HepG2 (cell line): ENCODE measurements around the gene ADAM19. TPM values are rescaled to one million over a fixed set of nuclear protein-coding genes. Genes with fewer than 3 reads are reported as not detected.

ENCODE experiments used
- ARNT2 ChIP-seq: sonication (generic); formaldehyde crosslinking; IDR thresholded peaks from 2 replicates; pipeline ENCODE4 v1.8.0; 2022; ENCODE audit warnings: mild to moderate bottlenecking, low read depth, missing genetic modification reagents, moderate library complexity
- ATRX ChIP-seq: sonication (generic); formaldehyde crosslinking; IDR thresholded peaks from 2 replicates; pipeline ENCODE4 v1.4.0; 2020; ENCODE audit warnings: missing genetic modification reagents, borderline replicate concordance
- BRCA1 ChIP-seq: sonication (generic); formaldehyde crosslinking; IDR thresholded peaks from 2 replicates; pipeline ENCODE4 v1.4.0; 2020; ENCODE audit warnings: missing genetic modification reagents
- CBX1 ChIP-seq: IDR thresholded peaks from one replicate; pipeline ENCODE4 v1.6.1; 2016; ENCODE audit warnings: antibody characterized with exemption, low read depth
- DR1 ChIP-seq: sonication (generic); formaldehyde crosslinking; IDR thresholded peaks from 2 replicates; pipeline ENCODE4 v1.8.0; 2021; ENCODE audit warnings: mild to moderate bottlenecking, missing genetic modification reagents, inconsistent platforms
- ELF3 ChIP-seq: IDR thresholded peaks from 2 replicates; pipeline ENCODE4 v1.6.1; 2016; ENCODE audit warnings: missing genetic modification reagents, missing compliant biosample characterization
- ESRRA ChIP-seq: sonication (generic); formaldehyde crosslinking; IDR thresholded peaks from 2 replicates; pipeline ENCODE4 v1.5.1; 2020; ENCODE audit warnings: mild to moderate bottlenecking, low read depth, missing genetic modification reagents
- HMG20A ChIP-seq: IDR thresholded peaks from 2 replicates; pipeline ENCODE4 v1.6.1; 2016; ENCODE audit warnings: borderline replicate concordance
- HMGXB4 ChIP-seq, 2 experiments: sonication (generic) in 1 of 2; formaldehyde crosslinking in 1 of 2; IDR thresholded peaks; 2 replicates each; pipeline versions ENCODE4 v1.4.0 to v1.6.1; 2018 to 2020; ENCODE audit warnings: missing genetic modification reagents in 2 of 2, borderline replicate concordance in 1 of 2, low read depth in 1 of 2, mild to moderate bottlenecking in 1 of 2, missing biosample characterization in 1 of 2
- HOMEZ ChIP-seq: IDR thresholded peaks from 2 replicates; pipeline ENCODE4 v1.6.1; 2016; ENCODE audit warnings: low read depth
- JUND ChIP-seq: sonication (generic); formaldehyde crosslinking; IDR thresholded peaks from 2 replicates; pipeline ENCODE4 v1.8.0; 2022; ENCODE audit warnings: mild to moderate bottlenecking, missing genetic modification reagents
- MAFG ChIP-seq: sonication (generic); formaldehyde crosslinking; IDR thresholded peaks from 2 replicates; pipeline ENCODE4 v1.5.1; 2020; ENCODE audit warnings: mild to moderate bottlenecking, missing genetic modification reagents
- PLSCR1 ChIP-seq: sonication (generic); formaldehyde crosslinking; IDR thresholded peaks from 2 replicates; pipeline ENCODE4 v1.5.0; 2020; ENCODE audit warnings: missing genetic modification reagents, mild to moderate bottlenecking, borderline replicate concordance
- POGZ ChIP-seq: sonication (generic); formaldehyde crosslinking; IDR thresholded peaks from 2 replicates; pipeline ENCODE4 v1.4.0; 2020; ENCODE audit warnings: mild to moderate bottlenecking, missing genetic modification reagents
- POLR2AphosphoS5 ChIP-seq: IDR thresholded peaks from 2 replicates; pipeline ENCODE4 v1.6.1; 2012; ENCODE audit warnings: low read depth, low read length
- SAP130 ChIP-seq: IDR thresholded peaks from 2 replicates; pipeline ENCODE4 v1.6.1; 2016; ENCODE audit warnings: low read depth
- ZFP82 ChIP-seq: sonication (generic); formaldehyde crosslinking; IDR thresholded peaks from 2 replicates; pipeline ENCODE4 v1.5.1; 2020; ENCODE audit warnings: mild to moderate bottlenecking, missing genetic modification reagents, borderline replicate concordance
- ZNF207 ChIP-seq: fragments of 450-650 bp; IDR thresholded peaks from 2 replicates; pipeline ENCODE4 v1.6.1; 2016; ENCODE audit warnings: antibody characterized with exemption, borderline replicate concordance
- ZNF225 ChIP-seq: sonication (generic); formaldehyde crosslinking; IDR thresholded peaks from 2 replicates; pipeline ENCODE4 v1.4.0; 2020; ENCODE audit warnings: mild to moderate bottlenecking, missing genetic modification reagents
- polyA plus RNA-seq, 8 experiments: library from polyadenylated mRNA; depleted of rRNA in 3 of 8; stranded (reverse) in 7 of 8; unstranded in 1 of 8; fragments of >200 nt; fragmentation: Illumina TruSeq in 4 of 8; extraction: Trizol in 4 of 8; gene quantifications; 2 replicates each; pipeline versions ENCODE4 v1.2.1 to v1.2.3, GENCODE V29; 2011 to 2016; ENCODE audit warnings: low read depth in 4 of 8, missing spikeins in 1 of 8, mixed read lengths in 1 of 8; ENCODE audit not compliant: insufficient read depth in 1 of 8
- total RNA-seq, 5 experiments: library from RNA; depleted of rRNA; stranded (reverse); fragments of >200 nt; fragmentation: Illumina TruSeq; extraction: Trizol; gene quantifications; 2 replicates each; pipeline ENCODE4 v1.2.3, GENCODE V29; 2016; ENCODE audit warnings: low read depth in 1 of 5
- TF ChIP-seq, protein P1 (sequence below): sonication (generic); formaldehyde crosslinking; IDR thresholded peaks from 2 replicates; pipeline ENCODE4 v1.5.1; 2020; ENCODE audit warnings: missing genetic modification reagents, mild to moderate bottlenecking, borderline replicate concordance
- TF ChIP-seq, protein P2 (sequence below): sonication (generic); formaldehyde crosslinking; IDR thresholded peaks from 2 replicates; pipeline ENCODE4 v1.5.0; 2020; ENCODE audit warnings: missing genetic modification reagents

ADAM19 gene
- total and polyA plus RNA-seq, 2 of the 13 experiments (the other 11 are each of a cell fraction or from before 2014, with no cell fraction given), result 0.38 to 0.74 TPM

GRCh38 chr5:157511651-157512644, 63.6 kb downstream of the ADAM19 start (continued):
- TF ChIP-seq MAFG (CRISPR knock-in tag), result no peak
- TF ChIP-seq CBX1, result no peak
- no peak for TF ChIP-seq ATRX (CRISPR knock-in tag)
- TF ChIP-seq ZNF225 (CRISPR knock-in tag), result no peak
- peak; percentile 78 for TF ChIP-seq ELF3 (CRISPR knock-in tag)
- peak in 1 of 2 experiments; percentile 28; a peak in 1 of 4 replicates for TF ChIP-seq HMGXB4 (CRISPR knock-in tag; IDR thresholded peaks at IDR 0.05; ENCODE audit: borderline replicate concordance in 1 of 2, low read depth in 1 of 2)
- TF ChIP-seq HOMEZ (CRISPR knock-in tag), result peak; percentile 12; the same call in 1 of the 2 replicates
- no peak for TF ChIP-seq JUND (CRISPR knock-in tag)
- no peak for TF ChIP-seq PLSCR1 (CRISPR knock-in tag)
- TF ChIP-seq ESRRA (CRISPR knock-in tag), result peak; percentile 92
- TF ChIP-seq ZNF207, result no peak
- TF ChIP-seq, protein P1, sequence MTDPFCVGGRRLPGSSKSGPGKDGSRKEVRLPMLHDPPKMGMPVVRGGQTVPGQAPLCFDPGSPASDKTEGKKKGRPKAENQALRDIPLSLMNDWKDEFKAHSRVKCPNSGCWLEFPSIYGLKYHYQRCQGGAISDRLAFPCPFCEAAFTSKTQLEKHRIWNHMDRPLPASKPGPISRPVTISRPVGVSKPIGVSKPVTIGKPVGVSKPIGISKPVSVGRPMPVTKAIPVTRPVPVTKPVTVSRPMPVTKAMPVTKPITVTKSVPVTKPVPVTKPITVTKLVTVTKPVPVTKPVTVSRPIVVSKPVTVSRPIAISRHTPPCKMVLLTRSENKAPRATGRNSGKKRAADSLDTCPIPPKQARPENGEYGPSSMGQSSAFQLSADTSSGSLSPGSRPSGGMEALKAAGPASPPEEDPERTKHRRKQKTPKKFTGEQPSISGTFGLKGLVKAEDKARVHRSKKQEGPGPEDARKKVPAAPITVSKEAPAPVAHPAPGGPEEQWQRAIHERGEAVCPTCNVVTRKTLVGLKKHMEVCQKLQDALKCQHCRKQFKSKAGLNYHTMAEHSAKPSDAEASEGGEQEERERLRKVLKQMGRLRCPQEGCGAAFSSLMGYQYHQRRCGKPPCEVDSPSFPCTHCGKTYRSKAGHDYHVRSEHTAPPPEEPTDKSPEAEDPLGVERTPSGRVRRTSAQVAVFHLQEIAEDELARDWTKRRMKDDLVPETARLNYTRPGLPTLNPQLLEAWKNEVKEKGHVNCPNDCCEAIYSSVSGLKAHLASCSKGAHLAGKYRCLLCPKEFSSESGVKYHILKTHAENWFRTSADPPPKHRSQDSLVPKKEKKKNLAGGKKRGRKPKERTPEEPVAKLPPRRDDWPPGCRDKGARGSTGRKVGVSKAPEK (CRISPR knock-in tag), result no peak
- no peak for TF ChIP-seq DR1
- no peak for TF ChIP-seq BRCA1
- TF ChIP-seq SAP130 (CRISPR knock-in tag), result peak; percentile 49
- TF ChIP-seq, protein P2, sequence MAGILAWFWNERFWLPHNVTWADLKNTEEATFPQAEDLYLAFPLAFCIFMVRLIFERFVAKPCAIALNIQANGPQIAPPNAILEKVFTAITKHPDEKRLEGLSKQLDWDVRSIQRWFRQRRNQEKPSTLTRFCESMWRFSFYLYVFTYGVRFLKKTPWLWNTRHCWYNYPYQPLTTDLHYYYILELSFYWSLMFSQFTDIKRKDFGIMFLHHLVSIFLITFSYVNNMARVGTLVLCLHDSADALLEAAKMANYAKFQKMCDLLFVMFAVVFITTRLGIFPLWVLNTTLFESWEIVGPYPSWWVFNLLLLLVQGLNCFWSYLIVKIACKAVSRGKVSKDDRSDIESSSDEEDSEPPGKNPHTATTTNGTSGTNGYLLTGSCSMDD (CRISPR knock-in tag), result no peak
- TF ChIP-seq POGZ, result 0 out of 2 replicates have a peak, but pooled peaks have one; percentile 48
- no peak for TF ChIP-seq ARNT2 (CRISPR knock-in tag)
- TF ChIP-seq POLR2AphosphoS5, result no peak
- peak; percentile 58; the same call in 1 of the 2 replicates for TF ChIP-seq HMG20A (CRISPR knock-in tag)
- no peak for TF ChIP-seq ZFP82 (CRISPR knock-in tag)
